T-helper 17 cell (primary cell): Measurements from ENCODE around the gene GHR. TPM values are rescaled to one million over a fixed set of nuclear protein-coding genes. Genes with fewer than 3 reads are reported as not detected.
A peak's percentile ranks its signal among the peaks of the same experiment; 100 is the strongest.
"Not testable (repeated sequence)": the region's sequence is repeated elsewhere in the genome, so short reads cannot be mapped to it uniquely, and the experiment has no call there.

Experiments used
- ATAC-seq: fragments of 150-1000 bp; cut with Tn5 transposase; 2 replicates; pipeline ENCODE4 v1.10.0; 2021; ENCODE audit warnings: mild to moderate bottlenecking, moderate library complexity
- DNase-seq, 3 donors: peaks; one replicate each; pipeline versions ENCODE4 v3.0.0 to v3.0.0-alpha.2; 2020 to 2021
- H3K9me3 ChIP-seq: one replicate; pipeline ENCODE4 v1.7.0; 2013; ENCODE audit warnings: low read length, mild to moderate bottlenecking; ENCODE audit not compliant: control insufficient read depth, poor library complexity, severe bottlenecking
- H3K27ac Mint-ChIP-seq: one replicate; pipeline ENCODE4 v1.8.0; 2022; ENCODE audit warnings: mild to moderate bottlenecking, moderate library complexity, mixed read lengths
- H3K27me3 Mint-ChIP-seq: one replicate; pipeline ENCODE4 v1.8.0; 2022; ENCODE audit warnings: mixed read lengths
- H3K36me3 Mint-ChIP-seq: one replicate; pipeline ENCODE4 v1.8.0; 2022; ENCODE audit warnings: low read depth, mixed read lengths
- H3K4me1 Mint-ChIP-seq: one replicate; pipeline ENCODE4 v1.8.0; 2022; ENCODE audit warnings: mild to moderate bottlenecking, mixed read lengths
- H3K4me3 Mint-ChIP-seq: one replicate; pipeline ENCODE4 v1.8.0; 2022; ENCODE audit warnings: mild to moderate bottlenecking, moderate library complexity, mixed read lengths
- total RNA-seq, 4 donors: library from RNA in 2 of 4; stranded (reverse) in 2 of 4; gene quantifications; one replicate each; pipeline ENCODE4 v1.2.3 and lab custom pipeline; 2022 to 2026

GHR gene
- total RNA-seq, 2 donors from 2014 or later, result not detected

- Mint-ChIP-seq H3K36me3 (no peaks in the 10 kb centered on the region), H3K27ac (no peak overlapping the region), H3K27me3 (peaks cover 8% of the 10 kb centered on the region), H3K4me3 (peak overlapping the region; percentile 71), H3K4me1 (peaks cover 14% of the 10 kb centered on the region)
- ATAC-seq, result peak; percentile 18
- H3K9me3 ChIP-seq, result no peaks in the 10 kb centered on the region
- DNase-seq, result no peak
Measured at GRCh38 chr5:42719034-42719433, 295.8 kb downstream of the GHR start.

GRCh38 chr5:42720251-42720650 is 297.0 kb downstream of the GHR start:
- DNase-seq, result no peak
- Mint-ChIP-seq H3K27ac (peak overlapping the region; percentile 61), H3K36me3 (no peaks in the 10 kb centered on the region), H3K27me3 (peaks cover 9% of the 10 kb centered on the region), H3K4me3 (peak overlapping the region; percentile 50), H3K4me1 (peaks cover 14% of the 10 kb centered on the region)
- peak; percentile 36 for ATAC-seq
- H3K9me3 ChIP-seq, result no peaks in the 10 kb centered on the region

GRCh38 chr5:42721484-42721883 is 298.2 kb downstream of the GHR start:
- no peak for DNase-seq
- Mint-ChIP-seq H3K27me3 (peaks cover 22% of the 10 kb centered on the region), H3K4me1 (peaks cover 14% of the 10 kb centered on the region), H3K4me3 (no peak overlapping the region), H3K36me3 (no peaks in the 10 kb centered on the region), H3K27ac (no peak overlapping the region)
- H3K9me3 ChIP-seq, result no peaks in the 10 kb centered on the region
- ATAC-seq, result no peak

- not testable (repeated sequence) for ATAC-seq, H3K27me3 Mint-ChIP-seq, H3K36me3 Mint-ChIP-seq, H3K9me3 ChIP-seq, H3K4me3 Mint-ChIP-seq, DNase-seq, H3K27ac Mint-ChIP-seq, H3K4me1 Mint-ChIP-seq
Measured at GRCh38 chr5:42734531-42735058, 311.4 kb downstream of the GHR start.

GRCh38 chr5:42740920-42741319 is 317.7 kb downstream of the GHR start:
- DNase-seq, result no peak
- no peak overlapping the region for H3K4me3 Mint-ChIP-seq
- no peaks in the 10 kb centered on the region for H3K36me3 Mint-ChIP-seq
- H3K4me1 Mint-ChIP-seq, result no peaks in the 10 kb centered on the region
- H3K9me3 ChIP-seq, result no peaks in the 10 kb centered on the region
- no peak overlapping the region for H3K27ac Mint-ChIP-seq
- no peaks in the 10 kb centered on the region for H3K27me3 Mint-ChIP-seq
- no peak for ATAC-seq

GRCh38 chr5:42745426-42745825 is 322.2 kb downstream of the GHR start:
- ATAC-seq (no peak), DNase-seq (no peak)
- Mint-ChIP-seq H3K4me1 (peaks cover 17% of the 10 kb centered on the region), H3K27me3 (no peaks in the 10 kb centered on the region), H3K27ac (no peak overlapping the region), H3K36me3 (peaks cover 2% of the 10 kb centered on the region), H3K4me3 (no peak overlapping the region)
- H3K9me3 ChIP-seq, result no peaks in the 10 kb centered on the region

- peaks cover 2% of the 10 kb centered on the region for H3K36me3 Mint-ChIP-seq
- ATAC-seq (no peak), DNase-seq (no peak)
- H3K27ac Mint-ChIP-seq, result no peak overlapping the region
- H3K27me3 Mint-ChIP-seq, result no peaks in the 10 kb centered on the region
- H3K4me3 Mint-ChIP-seq, result no peak overlapping the region
- H3K4me1 Mint-ChIP-seq, result peaks cover 17% of the 10 kb centered on the region
- H3K9me3 ChIP-seq, result no peaks in the 10 kb centered on the region
Measured at GRCh38 chr5:42745856-42746255, 322.6 kb downstream of the GHR start.

- peak overlapping the region; percentile 19 for H3K27ac Mint-ChIP-seq
- DNase-seq, result no peak
- H3K36me3 Mint-ChIP-seq, result peaks cover 2% of the 10 kb centered on the region
- H3K9me3 ChIP-seq, result no peaks in the 10 kb centered on the region
- H3K27me3 Mint-ChIP-seq, result no peaks in the 10 kb centered on the region
- peak; percentile 66 for ATAC-seq
- peaks cover 17% of the 10 kb centered on the region for H3K4me1 Mint-ChIP-seq
- H3K4me3 Mint-ChIP-seq, result no peak overlapping the region
Measured at GRCh38 chr5:42749020-42749419, 325.8 kb downstream of the GHR start.

GRCh38 chr5:42750507-42750906 is 327.3 kb downstream of the GHR start:
- no peaks in the 10 kb centered on the region for H3K9me3 ChIP-seq
- no peak overlapping the region for H3K4me3 Mint-ChIP-seq
- ATAC-seq (no peak), DNase-seq (no peak)
- no peaks in the 10 kb centered on the region for H3K27me3 Mint-ChIP-seq
- no peak overlapping the region for H3K27ac Mint-ChIP-seq
- H3K36me3 Mint-ChIP-seq, result peaks cover 2% of the 10 kb centered on the region
- peaks cover 17% of the 10 kb centered on the region for H3K4me1 Mint-ChIP-seq

GRCh38 chr5:42751044-42751443 is 327.8 kb downstream of the GHR start:
- H3K9me3 ChIP-seq, result no peaks in the 10 kb centered on the region
- ATAC-seq, result no peak
- Mint-ChIP-seq H3K27me3 (no peaks in the 10 kb centered on the region), H3K36me3 (peaks cover 2% of the 10 kb centered on the region), H3K4me3 (no peak overlapping the region), H3K4me1 (peaks cover 16% of the 10 kb centered on the region), H3K27ac (no peak overlapping the region)
- DNase-seq, result no peak

GRCh38 chr5:42753099-42753498 is 329.9 kb downstream of the GHR start:
- peaks cover 2% of the 10 kb centered on the region for H3K36me3 Mint-ChIP-seq
- H3K27ac Mint-ChIP-seq, result no peak overlapping the region

GRCh38 chr5:42756606-42757601 is 333.7 kb downstream of the GHR start, which contains the start of gene CCDC152:
TSS of gene CCDC152 (plus strand) at chr5:42756818. CDS start at chr5:42759122, 2,304 bp downstream.
- peak in 2 of 3 donors; percentile 17 to 29 for DNase-seq
- Mint-ChIP-seq H3K27me3 (peaks cover 23% of the 10 kb centered on the region), H3K36me3 (peaks cover 4% of the 10 kb centered on the region), H3K4me1 (peaks cover 15% of the 10 kb centered on the region), H3K4me3 (peak within 1 kb of the TSS; percentile 91), H3K27ac (peak within 1 kb of the TSS; percentile 80)
- ATAC-seq, result peak; percentile 98
- H3K9me3 ChIP-seq, result no peaks in the 10 kb centered on the region

More at GRCh38 chr5:42753099-42753498, 329.9 kb downstream of the GHR start:
- H3K9me3 ChIP-seq, result no peaks in the 10 kb centered on the region
- ATAC-seq (no peak), DNase-seq (no peak)
- H3K4me1 Mint-ChIP-seq, result peaks cover 16% of the 10 kb centered on the region
- H3K27me3 Mint-ChIP-seq, result peaks cover 9% of the 10 kb centered on the region
- H3K4me3 Mint-ChIP-seq, result no peak overlapping the region

GRCh38 chr5:42759456-42759855 is 336.2 kb downstream of the GHR start:
- Mint-ChIP-seq H3K27ac (no peak overlapping the region), H3K27me3 (peaks cover 23% of the 10 kb centered on the region), H3K36me3 (peaks cover 4% of the 10 kb centered on the region), H3K4me3 (no peak overlapping the region), H3K4me1 (peaks cover 15% of the 10 kb centered on the region)
- H3K9me3 ChIP-seq, result no peaks in the 10 kb centered on the region
- DNase-seq (no peak), ATAC-seq (no peak)
